ENCODE results near the gene SST. TPM values are rescaled to one million over a fixed set of nuclear protein-coding genes. Genes with fewer than 3 reads are reported as not detected.

The SST gene
- total and polyA plus RNA-seq, 10 of the 15 experiments (the other 5 are each of a cell fraction or from before 2014, with no cell fraction given), result 0.35 to 0.38 TPM; not detected in 8

GRCh38 chr3:187648177-187648576, 22.0 kb downstream of the SST start:
- no peaks in the 10 kb centered on the region for H3K9me3 ChIP-seq (replicated peaks; ENCODE audit: control insufficient read depth, insufficient read depth, low read length)
- BruUV-seq (replicated peaks), result no TSS peak
- no peak overlapping the region for H3K4me3 ChIP-seq
- FAIRE-seq, result peak; percentile 92
- H2AFZ ChIP-seq (ENCODE audit: control insufficient read depth, low read depth, low read length), result no peak overlapping the region
- H3K79me2 ChIP-seq (ENCODE audit: control insufficient read depth, insufficient read depth, low read length), result no peaks in the 10 kb centered on the region
- intact Hi-C loops (cut with micrococcal nuclease; ENCODE audit: unreplicated experiment) (no loop called here), in situ Hi-C loops (cut with MboI) (no loop called here)
- ChIA-PET POLR2A (no interaction called here), CTCF (interaction anchor here (0.6 kb wide), 1 partner anchor 1031 kb away, joined by 3 read pairs; no protein-coding TSS in a partner anchor), RAD21 (ENCODE audit: unreplicated experiment) (no interaction called here), SMC1A (ENCODE audit: uncharacterized antibody, unreplicated experiment) (interaction anchor here (0.7 kb wide), 1 partner anchor 329 kb away, joined by 4 read pairs; no protein-coding TSS in a partner anchor)
- no peaks in the 10 kb centered on the region for H4K20me1 ChIP-seq (ENCODE audit: control insufficient read depth, insufficient read depth)
- H3K36me3 ChIP-seq (ENCODE audit: control insufficient read depth in 2 of 2, insufficient read depth in 2 of 2, low read length in 1 of 2), result no peaks in the 10 kb centered on the region
- H3K27ac ChIP-seq (ENCODE audit: control insufficient read depth, insufficient read depth), result no peak overlapping the region
- peak; percentile 1 for DNase-seq (ENCODE audit: low read depth, low spot score)
- H3K27me3 ChIP-seq (replicated peaks in 1 of 2; ENCODE audit: control insufficient read depth in 2 of 2, insufficient read depth in 2 of 2, low read length in 1 of 2), result peaks cover 2 to 6% of the 10 kb centered on the region in 2 experiments; a peak in 3 of 4 replicates
- H3K4me1 ChIP-seq (ENCODE audit: control insufficient read depth, insufficient read depth, low read length), result peaks cover 4% of the 10 kb centered on the region; the same call in 1 of the 2 replicates
- peak; percentile 78 for ATAC-seq
- 0% methylated on average over 2 of the region's 2 CpGs for WGBS (ENCODE audit: insufficient coverage, insufficient replicate concordance, low lambda C conversion rate, missing lambda C conversion rate)
- H3K4me2 ChIP-seq (ENCODE audit: control insufficient read depth, insufficient read depth), result no peak overlapping the region
- H3K9ac ChIP-seq (ENCODE audit: control insufficient read depth, insufficient read depth, low read length), result no peak overlapping the region
- TF ChIP-seq BRCA1 (IDR thresholded peaks at IDR 0.05; ENCODE audit: low read depth, low read length) (no peak), SMARCA5 (IDR thresholded peaks at IDR 0.05) (no peak), NFIC (IDR thresholded peaks at IDR 0.05; ENCODE audit: low read depth, low read length) (0 out of 2 replicates have a peak, but pooled peaks have one; percentile 21), NRF1 (conservative IDR thresholded peaks at IDR 0.05; ENCODE audit: low read depth, low read length) (no peak), FOS (IDR thresholded peaks at IDR 0.05; ENCODE audit: borderline replicate concordance, extremely low read depth, insufficient read length) (no peak), MEF2B (IDR thresholded peaks at IDR 0.05; ENCODE audit: partially characterized antibody, poor library complexity, severe bottlenecking) (no peak), ETV6 (conservative IDR thresholded peaks at IDR 0.05 in 1 of 2, IDR thresholded peaks at IDR 0.05 in 1 of 2; ENCODE audit: borderline replicate concordance in 1 of 2, low read depth in 1 of 2) (peak in 1 of 2 experiments; percentile 85; a peak in 2 of 4 replicates), RBBP5 (conservative IDR thresholded peaks at IDR 0.05) (no peak), HDAC2 (IDR thresholded peaks at IDR 0.05) (no peak), IKZF1 (conservative IDR thresholded peaks at IDR 0.05) (peak; percentile 30; the same call in 1 of the 2 replicates), RAD51 (IDR thresholded peaks at IDR 0.05) (no peak), EGR1 (IDR thresholded peaks at IDR 0.05; ENCODE audit: borderline replicate concordance in 1 of 2, low read depth in 2 of 2, low read length in 2 of 2) (no peak), ZSCAN29 (IDR thresholded peaks at IDR 0.05) (no peak), MLLT1 (IDR thresholded peaks at IDR 0.05) (no peak), SIX5 (IDR thresholded peaks at IDR 0.05; ENCODE audit: low read depth, low read length, severe bottlenecking) (no peak), NFYB (IDR thresholded peaks at IDR 0.05; ENCODE audit: insufficient read depth, low read depth, low read length) (no peak), CREB1 (IDR thresholded peaks at IDR 0.05; ENCODE audit: low read depth) (no peak), IRF4 (IDR thresholded peaks at IDR 0.05; ENCODE audit: low read depth, low read length) (0 out of 2 replicates have a peak, but pooled peaks have one; percentile 49)
- TF ChIP-seq, protein P1, sequence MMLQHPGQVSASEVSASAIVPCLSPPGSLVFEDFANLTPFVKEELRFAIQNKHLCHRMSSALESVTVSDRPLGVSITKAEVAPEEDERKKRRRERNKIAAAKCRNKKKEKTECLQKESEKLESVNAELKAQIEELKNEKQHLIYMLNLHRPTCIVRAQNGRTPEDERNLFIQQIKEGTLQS (IDR thresholded peaks at IDR 0.05; ENCODE audit: borderline replicate concordance, extremely low read depth, low read depth, low read length), result no peak
- TF ChIP-seq, protein P2, sequence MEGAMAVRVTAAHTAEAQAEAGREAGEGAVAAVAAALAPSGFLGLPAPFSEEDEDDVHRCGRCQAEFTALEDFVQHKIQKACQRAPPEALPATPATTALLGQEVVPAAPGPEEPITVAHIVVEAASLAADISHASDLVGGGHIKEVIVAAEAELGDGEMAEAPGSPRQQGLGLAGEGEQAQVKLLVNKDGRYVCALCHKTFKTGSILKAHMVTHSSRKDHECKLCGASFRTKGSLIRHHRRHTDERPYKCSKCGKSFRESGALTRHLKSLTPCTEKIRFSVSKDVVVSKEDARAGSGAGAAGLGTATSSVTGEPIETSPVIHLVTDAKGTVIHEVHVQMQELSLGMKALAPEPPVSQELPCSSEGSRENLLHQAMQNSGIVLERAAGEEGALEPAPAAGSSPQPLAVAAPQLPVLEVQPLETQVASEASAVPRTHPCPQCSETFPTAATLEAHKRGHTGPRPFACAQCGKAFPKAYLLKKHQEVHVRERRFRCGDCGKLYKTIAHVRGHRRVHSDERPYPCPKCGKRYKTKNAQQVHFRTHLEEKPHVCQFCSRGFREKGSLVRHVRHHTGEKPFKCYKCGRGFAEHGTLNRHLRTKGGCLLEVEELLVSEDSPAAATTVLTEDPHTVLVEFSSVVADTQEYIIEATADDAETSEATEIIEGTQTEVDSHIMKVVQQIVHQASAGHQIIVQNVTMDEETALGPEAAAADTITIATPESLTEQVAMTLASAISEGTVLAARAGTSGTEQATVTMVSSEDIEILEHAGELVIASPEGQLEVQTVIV (IDR thresholded peaks at IDR 0.05; ENCODE audit: borderline replicate concordance, partially characterized antibody), result no peak

Data from GM12878 (cell line).